Gastroesophageal sphincter (tissue), 3 donors: Measurements from ENCODE around the gene GFM1.

Experiments used
- POLR2AphosphoS5 ChIP-seq: sonication (generic); formaldehyde crosslinking; IDR thresholded peaks from one replicate; pipeline ENCODE4 v1.6.1; 2017; ENCODE audit warnings: antibody characterized with exemption
- TF ChIP-seq, protein P1 (sequence below), 4 experiments: fragments of 200-600 bp in 2 of 4; fragments of 450-650 bp in 2 of 4; sonication (generic) in 1 of 4; IDR thresholded peaks; one replicate each; pipeline ENCODE4 v1.5.1; 2017 to 2019; ENCODE audit warnings: antibody characterized with exemption in 4 of 4, mild to moderate bottlenecking in 2 of 4, moderate library complexity in 2 of 4

DNA sequence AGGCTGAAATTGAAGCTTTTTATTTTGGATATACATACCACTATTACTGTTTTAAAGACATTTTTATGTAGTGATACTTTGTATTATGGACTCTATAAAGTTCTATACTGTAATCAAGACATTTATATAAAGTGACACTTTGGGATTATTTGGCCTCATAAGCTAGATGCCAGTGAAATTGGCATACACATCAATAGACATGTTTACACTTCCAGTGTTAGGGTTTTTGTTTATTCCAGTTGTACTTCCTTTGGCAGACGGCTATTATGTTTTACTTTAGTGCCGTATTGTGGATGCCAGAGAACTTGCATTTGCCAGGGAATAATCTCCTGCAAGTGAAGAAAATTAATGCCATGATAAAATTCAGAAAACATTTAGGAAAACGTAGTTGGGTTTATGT lies 22.1 kb downstream of the GFM1 start:
- TF ChIP-seq POLR2AphosphoS5, result no peak
- TF ChIP-seq, protein P1, sequence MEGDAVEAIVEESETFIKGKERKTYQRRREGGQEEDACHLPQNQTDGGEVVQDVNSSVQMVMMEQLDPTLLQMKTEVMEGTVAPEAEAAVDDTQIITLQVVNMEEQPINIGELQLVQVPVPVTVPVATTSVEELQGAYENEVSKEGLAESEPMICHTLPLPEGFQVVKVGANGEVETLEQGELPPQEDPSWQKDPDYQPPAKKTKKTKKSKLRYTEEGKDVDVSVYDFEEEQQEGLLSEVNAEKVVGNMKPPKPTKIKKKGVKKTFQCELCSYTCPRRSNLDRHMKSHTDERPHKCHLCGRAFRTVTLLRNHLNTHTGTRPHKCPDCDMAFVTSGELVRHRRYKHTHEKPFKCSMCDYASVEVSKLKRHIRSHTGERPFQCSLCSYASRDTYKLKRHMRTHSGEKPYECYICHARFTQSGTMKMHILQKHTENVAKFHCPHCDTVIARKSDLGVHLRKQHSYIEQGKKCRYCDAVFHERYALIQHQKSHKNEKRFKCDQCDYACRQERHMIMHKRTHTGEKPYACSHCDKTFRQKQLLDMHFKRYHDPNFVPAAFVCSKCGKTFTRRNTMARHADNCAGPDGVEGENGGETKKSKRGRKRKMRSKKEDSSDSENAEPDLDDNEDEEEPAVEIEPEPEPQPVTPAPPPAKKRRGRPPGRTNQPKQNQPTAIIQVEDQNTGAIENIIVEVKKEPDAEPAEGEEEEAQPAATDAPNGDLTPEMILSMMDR (IDR thresholded peaks at IDR 0.05), result no peak
